H1 (cell line): ENCODE data around the gene OS9. TPM values are rescaled to one million over a fixed set of nuclear protein-coding genes. Genes with fewer than 3 reads are reported as not detected.

Experiments used
- CTCF ChIA-PET: fragments of 300-600 bp; sonication (Branson Sonifier 250); formaldehyde crosslinking; loops from one replicate; lab custom pipeline; 2021; ENCODE audit not compliant: partially characterized antibody; lab: Charles Lee
- POLR2A ChIA-PET: fragments of 300-600 bp; sonication (Branson Sonifier 250); formaldehyde crosslinking; loops from one replicate; lab custom pipeline; 2021; ENCODE audit warnings: inconsistent platforms; ENCODE audit not compliant: partially characterized antibody; lab: Charles Lee
- DNase-seq, 2 experiments: peaks; one replicate each; pipeline versions ENCODE4 v3.0.0 to v3.0.0-alpha.2; 2010 to 2022; ENCODE audit warnings: low spot score in 2 of 2, low read depth in 1 of 2, mixed read lengths in 1 of 2
- FAIRE-seq: peaks from 2 replicates; lab custom pipeline; 2011; peaks lifted over from hg19 to GRCh38; lab: Jason Lieb, UNC
- H2AFZ ChIP-seq: 2 replicates; pipeline ENCODE4 v1.8.1; 2012; ENCODE audit warnings: low read length, inconsistent platforms
- H2AK5ac ChIP-seq: 2 replicates; pipeline ENCODE4 v1.6.1; 2013; ENCODE audit warnings: low read depth, low read length
- H2BK120ac ChIP-seq: replicated peaks from 2 replicates; pipeline ENCODE3; 2013; ENCODE audit warnings: low read depth, low read length, inconsistent platforms
- H2BK12ac ChIP-seq: 2 replicates; pipeline ENCODE4 v1.6.1; 2013; ENCODE audit warnings: low read depth, low read length
- H2BK15ac ChIP-seq: 2 replicates; pipeline ENCODE4 v1.6.1; 2013; ENCODE audit warnings: low read length
- H2BK20ac ChIP-seq: 2 replicates; pipeline ENCODE4 v1.6.1; 2013; ENCODE audit warnings: low read length
- H2BK5ac ChIP-seq: 2 replicates; pipeline ENCODE4 v1.6.1; 2013; ENCODE audit warnings: low read depth, low read length
- H3K14ac ChIP-seq: 2 replicates; pipeline ENCODE4 v1.6.1; 2013; ENCODE audit warnings: inconsistent platforms; ENCODE audit not compliant: insufficient read length
- H3K18ac ChIP-seq: 2 replicates; pipeline ENCODE4 v1.6.1; 2013; ENCODE audit warnings: low read length; ENCODE audit errors: extremely low read depth
- H3K23ac ChIP-seq: 2 replicates; pipeline ENCODE4 v1.6.1; 2013; ENCODE audit warnings: inconsistent platforms; ENCODE audit not compliant: insufficient read length
- H3K23me2 ChIP-seq: 2 replicates; pipeline ENCODE4 v1.6.1; 2013; ENCODE audit warnings: low read depth, low read length
- H3K27ac ChIP-seq: 2 replicates; pipeline ENCODE4 v1.6.1; 2011; ENCODE audit warnings: low read depth, low read length, inconsistent platforms
- H3K27me3 ChIP-seq, 4 experiments: replicated peaks in 1 of 4; 1 replicate in 1 of 4; 2 replicates in 3 of 4; pipeline versions ENCODE4 v1.6.1 to v1.8.1; 2011 to 2013; ENCODE audit warnings: low read length in 3 of 4, mild to moderate bottlenecking in 3 of 4, inconsistent platforms in 2 of 4, mixed read lengths in 2 of 4, moderate library complexity in 1 of 4; ENCODE audit not compliant: control insufficient read depth in 3 of 4, insufficient read depth in 3 of 4; ENCODE audit errors: extremely low read depth in 1 of 4
- H3K36me3 ChIP-seq, 4 experiments: 2 replicates each; pipeline versions ENCODE4 v1.6.1 to v1.8.1; 2011 to 2013; ENCODE audit warnings: mild to moderate bottlenecking in 4 of 4, low read length in 3 of 4, moderate library complexity in 2 of 4, control low read depth in 1 of 4, inconsistent platforms in 1 of 4; ENCODE audit not compliant: insufficient read depth in 4 of 4, control insufficient read depth in 2 of 4
- H3K4ac ChIP-seq: replicated peaks from 2 replicates; pipeline ENCODE3; 2013; ENCODE audit warnings: low read length, low read depth, mixed read lengths, inconsistent platforms; ENCODE audit not compliant: insufficient read length
- H3K4me1 ChIP-seq, 4 experiments: replicated peaks in 1 of 4; 1 replicate in 1 of 4; 2 replicates in 3 of 4; pipeline versions ENCODE4 v1.6.1 to v1.8.1; 2011 to 2013; ENCODE audit warnings: low read length in 3 of 4, inconsistent platforms in 2 of 4, mixed read lengths in 1 of 4; ENCODE audit not compliant: insufficient read depth in 4 of 4, control insufficient read depth in 3 of 4
- H3K4me2 ChIP-seq, 2 experiments: 2 replicates each; pipeline versions ENCODE4 v1.6.1 to v1.8.1; 2011 to 2013; ENCODE audit warnings: low read depth in 2 of 2, low read length in 2 of 2, control low read depth in 1 of 2, inconsistent platforms in 1 of 2, mild to moderate bottlenecking in 1 of 2; ENCODE audit not compliant: insufficient read depth in 1 of 2
- H3K4me3 ChIP-seq, 4 experiments: fragments of 200-600, 300-600 bp in 1 of 4; sonication (generic), shearing (Covaris generic), sonication (Bioruptor Twin) in 1 of 4; 2 replicates each; pipeline versions ENCODE4 v1.5.1 to v1.8.1; 2011 to 2016; ENCODE audit warnings: low read length in 4 of 4, low read depth in 3 of 4, control low read depth in 2 of 4, inconsistent platforms in 2 of 4, mild to moderate bottlenecking in 2 of 4, mixed read lengths in 1 of 4, moderate library complexity in 1 of 4; ENCODE audit not compliant: insufficient read depth in 2 of 4; ENCODE audit errors: extremely low read depth in 1 of 4
- H3K56ac ChIP-seq: replicated peaks from 2 replicates; pipeline ENCODE3; 2013; ENCODE audit warnings: low read depth, mild to moderate bottlenecking, mixed read lengths, low read length, inconsistent platforms; ENCODE audit not compliant: insufficient read length
- H3K79me1 ChIP-seq: 2 replicates; pipeline ENCODE4 v1.6.1; 2013; ENCODE audit warnings: low read depth, low read length, control low read depth
- H3K79me2 ChIP-seq, 2 experiments: 2 replicates each; pipeline versions ENCODE4 v1.6.1 to v1.8.1; 2012 to 2013; ENCODE audit warnings: low read length in 2 of 2, mild to moderate bottlenecking in 2 of 2, inconsistent platforms in 1 of 2; ENCODE audit not compliant: insufficient read depth in 2 of 2, control insufficient read depth in 1 of 2
- H3K9ac ChIP-seq, 4 experiments: replicated peaks in 1 of 4; 1 replicate in 1 of 4; 2 replicates in 3 of 4; pipeline versions ENCODE4 v1.6.1 to v1.8.1; 2011 to 2013; ENCODE audit warnings: low read depth in 3 of 4, low read length in 3 of 4, control low read depth in 2 of 4, mild to moderate bottlenecking in 2 of 4, moderate library complexity in 2 of 4, inconsistent platforms in 1 of 4; ENCODE audit errors: extremely low read depth in 1 of 4
- H3K9me3 ChIP-seq, 2 experiments: 2 replicates each; pipeline versions ENCODE4 v1.6.1 to v1.8.1; 2012 to 2013; ENCODE audit warnings: mild to moderate bottlenecking in 2 of 2, moderate library complexity in 2 of 2, control low read depth in 1 of 2, inconsistent platforms in 1 of 2, low read depth in 1 of 2, low read length in 1 of 2, mixed read lengths in 1 of 2; ENCODE audit not compliant: insufficient read depth in 2 of 2
- H4K20me1 ChIP-seq, 2 experiments: replicated peaks in 1 of 2; 2 replicates each; pipeline versions ENCODE3 to v1.8.1; 2011 to 2013; ENCODE audit warnings: inconsistent platforms in 2 of 2, low read length in 2 of 2, mild to moderate bottlenecking in 1 of 2; ENCODE audit not compliant: insufficient read depth in 2 of 2, control insufficient read depth in 1 of 2
- H4K5ac ChIP-seq: 2 replicates; pipeline ENCODE4 v1.6.1; 2013; ENCODE audit warnings: low read length, low read depth, mixed read lengths, inconsistent platforms; ENCODE audit not compliant: insufficient read length
- H4K8ac ChIP-seq: 2 replicates; pipeline ENCODE4 v1.8.0; 2013; ENCODE audit warnings: mild to moderate bottlenecking, moderate library complexity, low read length, inconsistent platforms; ENCODE audit not compliant: insufficient read depth; ENCODE audit errors: extremely low read depth
- H4K91ac ChIP-seq: replicated peaks from 2 replicates; pipeline ENCODE3; 2013; ENCODE audit warnings: low read length, mixed read lengths, inconsistent platforms; ENCODE audit not compliant: insufficient read length
- CTBP2 ChIP-seq: IDR thresholded peaks from 2 replicates; pipeline ENCODE4 v1.7.0; 2011; ENCODE audit warnings: borderline replicate concordance, mild to moderate bottlenecking, moderate library complexity, mixed read lengths, low read length; ENCODE audit not compliant: insufficient read depth, insufficient read length
- WGBS, 2 experiments: shearing (Covaris generic) in 1 of 2; methylation state at CpG; one replicate each; pipeline versions ENCODE4 v1.1.6 to v1.1.7; 2013 to 2015; ENCODE audit warnings: low lambda C conversion rate in 2 of 2, mixed read lengths in 2 of 2, inconsistent platforms in 1 of 2, low coverage in 1 of 2, missing lambda C conversion rate in 1 of 2; ENCODE audit not compliant: insufficient replicate concordance in 2 of 2, insufficient coverage in 1 of 2, insufficient read length in 1 of 2; ENCODE audit errors: extremely low coverage in 1 of 2, missing lambda C conversion rate in 1 of 2; 5-methylcytosine and 5-hydroxymethylcytosine counted together
- polyA plus RNA-seq, 7 experiments: library from polyadenylated mRNA; depleted of rRNA in 3 of 7; stranded (reverse) in 5 of 7; unstranded in 2 of 7; fragments of >200 nt in 5 of 7; fragments of 200-250 nt in 2 of 7; gene quantifications; 1 replicate in 5 of 7; 2 replicates in 1 of 7; 4 replicates in 1 of 7; pipeline versions ENCODE4 v1.2.1 to v1.2.3, GENCODE V29; 2011 to 2013; ENCODE audit warnings: missing spikeins in 2 of 7, mixed read lengths in 2 of 7
- total RNA-seq: library from RNA; stranded (reverse); fragmentation: NEBNext Ultra II Directional; extraction: Animal tissue kit (Norgen Biotek cat#: 25700); gene quantifications from 2 replicates; pipeline ENCODE4 v1.2.1, GENCODE V29; 2021

Gene OS9
- total and polyA plus RNA-seq, 2 of the 8 experiments (the other 6 are each of a cell fraction or from before 2014, with no cell fraction given), result 71.0 to 108 TPM

- CTCF ChIA-PET, result interaction anchor here (1.2 to 11.7 kb wide), 7 partner anchors 12 to 134 kb away, joined by 3 to 149 read pairs (median 4); partner anchors contain the start of genes AGAP2, B4GALNT1 and OS9
- FAIRE-seq, result no peak
Measured at GRCh38 chr12:57718641-57719528, 25.0 kb downstream of the OS9 start.

More at GRCh38 chr12:57718641-57719528, 25.0 kb downstream of the OS9 start:
- Histone ChIP-seq H2BK120ac (no peak overlapping the region), H3K4me2 (no peak overlapping the region), H3K4me1 (no peaks in the 10 kb centered on the region), H3K23ac (no peak overlapping the region), H3K4ac (no peak overlapping the region), H3K79me2 (no peaks in the 10 kb centered on the region), H3K14ac (no peak overlapping the region), H2BK15ac (no peak overlapping the region), H3K9ac (no peak overlapping the region), H3K9me3 (no peaks in the 10 kb centered on the region), H2AK5ac (no peak overlapping the region), H4K5ac (no peak overlapping the region), H4K20me1 (peaks cover 0 to 3% of the 10 kb centered on the region in 2 experiments), H3K56ac (no peak overlapping the region), H2BK20ac (no peak overlapping the region), H2BK12ac (no peak overlapping the region), H2AFZ (no peak overlapping the region), H3K79me1 (no peaks in the 10 kb centered on the region), H3K23me2 (no peaks in the 10 kb centered on the region), H3K27me3 (peaks cover 0 to 4% (median 1%) of the 10 kb centered on the region in 4 experiments; a peak in 3 of 7 replicates), H4K91ac (no peak overlapping the region), H4K8ac (no peak overlapping the region), H3K27ac (no peak overlapping the region), H3K18ac (no peak overlapping the region), H2BK5ac (no peak overlapping the region), H3K4me3 (no peak overlapping the region), H3K36me3 (peaks cover 0 to 22% (median 5%) of the 10 kb centered on the region in 4 experiments; a peak in 4 of 8 replicates)
- POLR2A ChIA-PET, result interaction anchor here (0.6 to 1.4 kb wide), 4 partner anchors 8 to 74 kb away, joined by 3 read pairs; no protein-coding TSS in a partner anchor
- DNase-seq, result peak in 1 of 2 experiments; percentile 4
- WGBS, 2 experiments, result 88% methylated on average over 15 of the region's 15 CpGs; no CpG with 5 or more reads in 1 of the 2 experiments
- no peak for TF ChIP-seq CTBP2
